Neuronal stem cell (in vitro differentiated cells): Measurements from ENCODE around the gene TOP1.
"Not testable (repeated sequence)": the region's sequence is repeated elsewhere in the genome, so short reads cannot be mapped to it uniquely, and the experiment has no call there.

Experiments used
- DNase-seq: peaks from one replicate; pipeline ENCODE4 v3.0.0-alpha.2; 2013; ENCODE audit warnings: low spot score
- H2AFZ ChIP-seq: one replicate; pipeline ENCODE4 v1.6.1; 2013; ENCODE audit warnings: mild to moderate bottlenecking, low read length, inconsistent platforms
- H2AK5ac ChIP-seq: 2 replicates; pipeline ENCODE4 v1.6.1; 2013; ENCODE audit warnings: low read depth, mild to moderate bottlenecking, inconsistent platforms, low read length, moderate library complexity, mixed read lengths
- H2BK120ac ChIP-seq: 2 replicates; pipeline ENCODE4 v1.6.1; 2013; ENCODE audit warnings: low read depth, mild to moderate bottlenecking, inconsistent platforms, low read length, moderate library complexity, mixed read lengths
- H2BK12ac ChIP-seq: one replicate; pipeline ENCODE4 v1.6.1; 2013; ENCODE audit warnings: low read length, inconsistent platforms
- H2BK15ac ChIP-seq: 2 replicates; pipeline ENCODE4 v1.6.1; 2013; ENCODE audit warnings: mild to moderate bottlenecking, low read length, inconsistent platforms, mixed read lengths
- H2BK5ac ChIP-seq: one replicate; pipeline ENCODE4 v1.6.1; 2013; ENCODE audit warnings: inconsistent platforms, mild to moderate bottlenecking, low read length, moderate library complexity
- H3K14ac ChIP-seq: one replicate; pipeline ENCODE4 v1.6.1; 2013; ENCODE audit warnings: low read length, inconsistent platforms
- H3K18ac ChIP-seq: 2 replicates; pipeline ENCODE4 v1.6.1; 2013; ENCODE audit warnings: low read length, inconsistent platforms
- H3K23ac ChIP-seq: 2 replicates; pipeline ENCODE4 v1.6.1; 2013; ENCODE audit warnings: low read depth, mild to moderate bottlenecking, mixed read lengths, low read length, inconsistent platforms; ENCODE audit not compliant: poor library complexity
- H3K27ac ChIP-seq: replicated peaks from 3 replicates; pipeline ENCODE4 v1.5.1; 2013; ENCODE audit warnings: low read length, inconsistent platforms
- H3K27me3 ChIP-seq, 3 experiments: 2 replicates each; pipeline ENCODE4 v1.6.1; 2013; ENCODE audit warnings: low read length in 3 of 3, mild to moderate bottlenecking in 2 of 3, inconsistent platforms in 1 of 3, low read depth in 1 of 3, mixed read lengths in 1 of 3, moderate library complexity in 1 of 3; ENCODE audit not compliant: control insufficient read depth in 3 of 3, insufficient read depth in 3 of 3
- H3K36me3 ChIP-seq, 2 donors: replicated peaks in 1 of 2; 2 replicates each; pipeline ENCODE4 v1.6.1; 2013; ENCODE audit warnings: low read length in 2 of 2; ENCODE audit not compliant: control insufficient read depth in 2 of 2, insufficient read depth in 2 of 2
- H3K4ac ChIP-seq: 2 replicates; pipeline ENCODE4 v1.6.1; 2013; ENCODE audit warnings: inconsistent platforms, mild to moderate bottlenecking, low read length, moderate library complexity
- H3K4me1 ChIP-seq, 2 donors: 1 replicate in 1 of 2; 2 replicates in 1 of 2; pipeline ENCODE4 v1.6.1; 2013; ENCODE audit warnings: low read length in 2 of 2, low read depth in 1 of 2; ENCODE audit not compliant: control insufficient read depth in 2 of 2, insufficient read depth in 1 of 2
- H3K4me2 ChIP-seq: one replicate; pipeline ENCODE4 v1.6.1; 2013; ENCODE audit warnings: mild to moderate bottlenecking, low read length, inconsistent platforms; ENCODE audit not compliant: insufficient read depth, poor library complexity, severe bottlenecking
- H3K4me3 ChIP-seq, 2 donors: 2 replicates each; pipeline ENCODE4 v1.5.1; 2013; ENCODE audit warnings: low read length in 2 of 2, mild to moderate bottlenecking in 2 of 2, inconsistent platforms in 1 of 2, moderate library complexity in 1 of 2
- H3K79me1 ChIP-seq: one replicate; pipeline ENCODE4 v1.6.1; 2013; ENCODE audit warnings: low read depth, mild to moderate bottlenecking, inconsistent platforms, low read length, moderate library complexity
- H3K9ac ChIP-seq: one replicate; pipeline ENCODE4 v1.6.1; 2013; ENCODE audit warnings: mild to moderate bottlenecking, low read depth, low read length, inconsistent platforms; ENCODE audit not compliant: poor library complexity
- H3K9me3 ChIP-seq, 2 donors: replicated peaks in 1 of 2; 2 replicates each; pipeline versions ENCODE3 to v1.6.1; 2013; ENCODE audit warnings: low read length in 2 of 2, mild to moderate bottlenecking in 2 of 2, inconsistent platforms in 1 of 2, low read depth in 1 of 2, mixed read lengths in 1 of 2, moderate library complexity in 1 of 2; ENCODE audit not compliant: control insufficient read depth in 2 of 2, insufficient read depth in 1 of 2
- H4K8ac ChIP-seq: one replicate; pipeline ENCODE4 v1.6.1; 2013; ENCODE audit warnings: low read depth, mild to moderate bottlenecking, inconsistent platforms, low read length, moderate library complexity
- H4K91ac ChIP-seq: one replicate; pipeline ENCODE4 v1.6.1; 2013; ENCODE audit warnings: low read length, low read depth, mild to moderate bottlenecking, inconsistent platforms; ENCODE audit not compliant: poor library complexity
- WGBS, 2 donors: extraction: QIAGEN DNeasy Blood & Tissue Kit; methylation state at CpG; one replicate each; pipeline ENCODE4 v1.1.7; 2013; ENCODE audit warnings: missing lambda C conversion rate in 2 of 2, mixed read lengths in 1 of 2; ENCODE audit not compliant: insufficient read length in 2 of 2, insufficient replicate concordance in 1 of 2; ENCODE audit errors: extremely low coverage in 2 of 2; 5-methylcytosine and 5-hydroxymethylcytosine counted together

The TOP1 gene

GRCh38 chr20:41003936-41004294 lies 24.7 kb upstream of the TOP1 start:
- peaks cover 0 to 20% of the 10 kb centered on the region in 2 donors for H3K9me3 ChIP-seq
- not testable (repeated sequence) for DNase-seq, H3K14ac ChIP-seq, H3K36me3 ChIP-seq, H2AK5ac ChIP-seq, H3K4me1 ChIP-seq, H3K4ac ChIP-seq, H2BK5ac ChIP-seq, H4K8ac ChIP-seq, H3K79me1 ChIP-seq, H3K27me3 ChIP-seq, H3K4me3 ChIP-seq, H2BK12ac ChIP-seq, H4K91ac ChIP-seq, H3K27ac ChIP-seq, H3K23ac ChIP-seq, H3K18ac ChIP-seq, H2BK15ac ChIP-seq, H2BK120ac ChIP-seq, H3K4me2 ChIP-seq, H3K9ac ChIP-seq, H2AFZ ChIP-seq
- no CpG with 5 or more reads among the region's 6 CpGs for WGBS, 2 donors

DNA sequence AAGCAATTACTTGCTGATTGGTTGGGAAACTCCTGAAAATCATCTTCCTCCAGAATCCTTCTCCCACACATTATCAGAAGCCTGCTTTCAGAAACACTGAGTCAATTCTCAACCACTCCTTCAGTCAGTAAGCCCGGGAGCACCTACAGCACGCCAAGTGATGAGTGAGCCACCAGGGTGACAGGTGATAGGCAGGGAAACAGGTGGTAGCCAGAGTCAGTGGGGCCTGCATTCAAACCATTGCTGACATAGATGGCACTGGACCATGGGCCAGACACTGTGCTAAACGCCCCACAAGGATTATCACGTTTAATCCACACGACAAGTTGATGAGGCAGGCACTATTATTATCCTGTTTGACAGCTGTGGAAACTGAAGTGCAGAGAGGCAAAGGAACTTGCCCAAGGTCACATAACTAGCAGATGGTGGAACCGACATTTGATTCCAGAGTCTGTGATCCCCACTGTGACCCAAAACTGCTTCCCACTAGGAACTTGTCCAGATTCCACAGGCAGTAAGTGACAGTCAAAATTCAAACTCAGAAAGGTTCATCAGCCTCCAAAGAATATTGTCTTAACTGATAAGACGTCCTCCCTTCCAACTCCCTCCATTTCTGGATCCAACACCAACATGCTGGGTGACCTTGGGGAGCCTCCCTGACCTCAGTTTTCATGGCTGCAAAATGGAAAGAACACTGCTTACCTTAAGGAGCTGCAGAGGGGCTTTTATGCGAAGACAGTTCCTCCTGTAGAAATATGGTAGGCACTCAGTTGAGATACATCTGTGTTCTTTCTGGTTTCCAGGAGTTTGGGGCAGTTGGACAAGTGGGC lies 23.9 kb upstream of the TOP1 start:
- Histone ChIP-seq H2BK120ac (no peak overlapping the region), H3K4ac (no peak overlapping the region), H3K23ac (no peak overlapping the region), H3K9ac (peak overlapping the region; percentile 30), H3K18ac (no peak overlapping the region), H3K4me1 (peaks cover 2 to 5% of the 10 kb centered on the region in 2 donors), H3K36me3 (no peaks in the 10 kb centered on the region), H2BK12ac (no peak overlapping the region), H3K14ac (no peak overlapping the region), H3K79me1 (no peaks in the 10 kb centered on the region), H3K4me2 (no peak overlapping the region), H2BK15ac (no peak overlapping the region), H2BK5ac (no peak overlapping the region), H2AK5ac (no peak overlapping the region), H3K4me3 (no peak overlapping the region), H4K91ac (no peak overlapping the region), H2AFZ (no peak overlapping the region), H3K27me3 (no peaks in the 10 kb centered on the region), H3K27ac (no peak overlapping the region), H4K8ac (no peak overlapping the region), H3K9me3 (peaks cover 0 to 20% of the 10 kb centered on the region in 2 donors)
- DNase-seq, result no peak
- WGBS, 2 donors, result no CpG with 5 or more reads among the region's 8 CpGs

DNA sequence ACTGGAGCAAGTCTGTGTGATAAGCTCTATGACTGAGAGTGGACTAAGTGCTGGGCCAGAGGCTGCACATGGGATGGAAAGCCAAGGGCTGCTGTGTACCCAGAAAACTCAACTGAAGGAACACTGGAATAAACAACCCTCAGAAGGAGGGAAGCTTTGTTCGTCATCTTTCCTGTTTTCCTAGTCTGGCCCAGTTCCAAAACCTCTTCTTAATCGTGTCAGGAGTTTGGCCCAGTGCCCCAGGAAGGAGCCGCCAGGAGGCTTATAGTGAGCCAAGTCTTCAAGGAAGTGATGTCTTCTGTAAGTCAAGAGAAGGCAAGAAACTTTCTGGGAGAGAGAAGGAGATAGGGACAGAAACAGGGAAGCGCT lies 23.3 kb upstream of the TOP1 start:
- Histone ChIP-seq H2BK5ac (no peak overlapping the region), H3K4ac (no peak overlapping the region), H3K4me1 (peaks cover 2 to 5% of the 10 kb centered on the region in 2 donors), H4K8ac (no peak overlapping the region), H3K27ac (no peak overlapping the region), H4K91ac (no peak overlapping the region), H3K36me3 (no peaks in the 10 kb centered on the region), H2BK120ac (no peak overlapping the region), H3K4me3 (no peak overlapping the region), H2AK5ac (no peak overlapping the region), H3K9me3 (peaks cover 0 to 20% of the 10 kb centered on the region in 2 donors), H2BK15ac (no peak overlapping the region), H3K23ac (no peak overlapping the region), H3K18ac (no peak overlapping the region), H3K79me1 (no peaks in the 10 kb centered on the region), H3K14ac (no peak overlapping the region), H3K9ac (no peak overlapping the region), H2BK12ac (no peak overlapping the region), H2AFZ (no peak overlapping the region), H3K27me3 (no peaks in the 10 kb centered on the region), H3K4me2 (no peak overlapping the region)
- no CpG with 5 or more reads among the region's 4 CpGs for WGBS, 2 donors
- no peak for DNase-seq

DNA sequence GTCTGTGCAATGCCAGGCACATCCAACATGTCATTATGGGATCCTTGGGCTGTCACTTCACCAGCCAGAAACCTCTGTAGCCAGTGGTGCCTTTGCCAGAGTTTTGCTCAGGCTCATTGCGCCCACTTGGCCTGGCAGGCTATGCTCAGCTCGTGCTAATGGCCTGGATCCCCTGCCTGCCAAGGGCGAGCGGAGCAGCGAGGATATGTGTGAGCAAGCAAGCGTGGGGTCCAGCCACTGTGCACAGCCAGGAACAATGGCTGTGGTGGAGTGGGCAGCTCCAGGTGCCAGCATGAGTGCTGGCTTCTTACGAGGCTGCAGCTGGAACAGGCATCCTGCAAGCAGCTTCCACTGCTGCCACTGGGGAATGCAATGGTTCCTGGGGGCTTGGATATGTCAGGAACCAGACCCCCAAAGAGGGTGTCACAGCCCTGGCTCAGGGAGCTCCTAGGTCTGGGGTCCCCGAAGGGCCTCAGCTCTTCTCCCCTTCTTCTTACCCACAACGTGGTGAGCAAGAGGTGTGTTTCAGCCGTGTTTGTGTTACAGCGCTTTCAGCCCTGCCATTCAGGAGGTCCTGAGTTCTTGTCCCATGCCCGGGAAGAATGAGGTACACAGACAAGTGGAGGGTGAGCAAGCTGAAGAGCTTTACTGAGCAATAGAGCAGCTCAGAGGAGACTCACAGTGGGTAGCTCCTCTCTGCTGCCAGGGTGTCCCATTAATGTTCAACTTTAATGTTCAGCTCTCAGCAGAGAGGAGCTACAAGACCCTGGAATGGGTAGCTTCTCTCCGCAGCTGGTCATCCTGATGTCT lies 22.3 kb upstream of the TOP1 start:
- Histone ChIP-seq H4K8ac (no peak overlapping the region), H2AK5ac (peak overlapping the region; percentile 58), H3K18ac (no peak overlapping the region), H4K91ac (no peak overlapping the region), H3K79me1 (no peaks in the 10 kb centered on the region), H2BK120ac (no peak overlapping the region), H3K9ac (no peak overlapping the region), H3K23ac (no peak overlapping the region), H3K14ac (no peak overlapping the region), H3K4ac (no peak overlapping the region), H3K36me3 (no peaks in the 10 kb centered on the region), H3K9me3 (peaks cover 0 to 20% of the 10 kb centered on the region in 2 donors), H3K4me2 (no peak overlapping the region), H3K4me1 (peaks cover 2 to 5% of the 10 kb centered on the region in 2 donors), H3K4me3 (no peak overlapping the region), H3K27ac (no peak overlapping the region), H2AFZ (no peak overlapping the region), H2BK5ac (no peak overlapping the region), H3K27me3 (no peaks in the 10 kb centered on the region), H2BK15ac (no peak overlapping the region), H2BK12ac (no peak overlapping the region)
- WGBS, 2 donors, result no CpG with 5 or more reads among the region's 13 CpGs
- DNase-seq, result no peak
